Measurements from ENCODE around the gene CYGB. TPM values are rescaled to one million over a fixed set of nuclear protein-coding genes. Genes with fewer than 3 reads are reported as not detected.

Gene CYGB
- total RNA-seq, 1 donor from 2014 or later = 10.0 TPM

DNA sequence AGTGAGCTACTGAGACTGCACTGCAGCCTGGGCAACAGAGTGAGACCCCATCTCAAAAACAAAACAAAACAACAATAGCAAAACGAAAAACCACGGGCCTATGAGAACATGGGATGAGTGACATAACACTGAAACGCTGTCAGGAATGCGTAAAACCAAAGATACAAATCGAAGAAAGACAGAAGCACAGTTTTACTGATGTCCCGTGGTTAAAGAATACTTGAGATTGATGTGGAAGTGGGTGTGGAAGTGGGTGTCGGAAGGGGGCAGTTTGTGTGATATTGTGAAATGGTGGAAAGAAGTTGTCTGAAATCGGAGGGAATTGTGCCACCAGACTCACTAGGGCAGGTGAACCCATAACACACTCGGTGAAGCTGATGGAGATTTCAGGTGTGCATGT lies 38.7 kb upstream of the CYGB start:
- no peak overlapping the region for H3K4me3 Mint-ChIP-seq
- H3K36me3 Mint-ChIP-seq = no peaks in the 10 kb centered on the region
- peaks cover 5% of the 10 kb centered on the region for H3K4me1 Mint-ChIP-seq (ENCODE audit: unreplicated experiment)
- H3K9me3 Mint-ChIP-seq = no peaks in the 10 kb centered on the region
- no peaks in the 10 kb centered on the region for H3K27me3 Mint-ChIP-seq
- H3K27ac Mint-ChIP-seq = no peak overlapping the region
- DNase-seq (ENCODE audit: extremely low spot score, unreplicated experiment) = no peak
- TF ChIP-seq, protein P1, sequence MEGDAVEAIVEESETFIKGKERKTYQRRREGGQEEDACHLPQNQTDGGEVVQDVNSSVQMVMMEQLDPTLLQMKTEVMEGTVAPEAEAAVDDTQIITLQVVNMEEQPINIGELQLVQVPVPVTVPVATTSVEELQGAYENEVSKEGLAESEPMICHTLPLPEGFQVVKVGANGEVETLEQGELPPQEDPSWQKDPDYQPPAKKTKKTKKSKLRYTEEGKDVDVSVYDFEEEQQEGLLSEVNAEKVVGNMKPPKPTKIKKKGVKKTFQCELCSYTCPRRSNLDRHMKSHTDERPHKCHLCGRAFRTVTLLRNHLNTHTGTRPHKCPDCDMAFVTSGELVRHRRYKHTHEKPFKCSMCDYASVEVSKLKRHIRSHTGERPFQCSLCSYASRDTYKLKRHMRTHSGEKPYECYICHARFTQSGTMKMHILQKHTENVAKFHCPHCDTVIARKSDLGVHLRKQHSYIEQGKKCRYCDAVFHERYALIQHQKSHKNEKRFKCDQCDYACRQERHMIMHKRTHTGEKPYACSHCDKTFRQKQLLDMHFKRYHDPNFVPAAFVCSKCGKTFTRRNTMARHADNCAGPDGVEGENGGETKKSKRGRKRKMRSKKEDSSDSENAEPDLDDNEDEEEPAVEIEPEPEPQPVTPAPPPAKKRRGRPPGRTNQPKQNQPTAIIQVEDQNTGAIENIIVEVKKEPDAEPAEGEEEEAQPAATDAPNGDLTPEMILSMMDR (conservative IDR thresholded peaks at IDR 0.05) = no peak

DNA sequence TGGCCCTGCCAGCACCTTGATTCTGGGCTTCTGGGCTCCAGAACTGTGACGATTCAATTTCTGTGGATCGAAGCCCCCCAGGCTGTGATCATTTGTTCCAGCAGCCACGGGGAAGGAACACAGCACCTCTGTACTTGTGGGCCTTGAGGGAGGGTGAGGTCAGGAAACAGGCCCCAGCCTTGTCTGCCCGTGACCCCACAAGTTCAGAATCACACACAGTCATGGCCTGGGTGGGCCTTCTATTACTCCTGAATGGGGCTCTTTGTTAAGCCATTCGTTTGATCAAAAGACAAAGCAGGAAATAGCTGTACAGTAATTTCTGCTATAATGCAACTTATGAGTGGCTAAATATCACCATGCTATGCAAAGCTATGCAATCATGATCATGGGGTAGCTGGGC lies 38.1 kb upstream of the CYGB start:
- no peak overlapping the region for H3K4me3 Mint-ChIP-seq
- H3K27ac Mint-ChIP-seq = no peak overlapping the region

DNA sequence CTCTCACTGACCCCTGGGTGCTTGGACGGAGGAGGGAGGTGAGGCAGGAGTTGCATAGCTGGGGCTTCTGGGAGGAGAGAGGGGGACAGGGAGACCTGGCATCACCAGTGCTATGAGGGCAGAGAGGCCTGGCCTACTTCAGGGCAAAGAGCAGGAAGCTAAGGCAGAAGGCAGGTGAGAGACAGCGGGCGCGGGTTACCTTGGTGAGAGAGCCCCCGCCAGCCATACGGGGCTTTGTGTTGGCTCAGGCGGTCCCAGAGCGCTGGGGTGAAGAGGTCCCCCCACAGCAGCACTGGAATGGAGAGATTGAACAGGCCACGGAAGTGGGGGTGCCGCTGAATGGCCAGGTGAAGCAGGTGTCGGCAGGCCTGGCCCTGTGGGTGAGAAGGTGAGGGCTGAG lies 36.7 kb upstream of the CYGB start:
- H3K27ac Mint-ChIP-seq = no peak overlapping the region
- H3K4me1 Mint-ChIP-seq (ENCODE audit: unreplicated experiment) = peaks cover 5% of the 10 kb centered on the region
- no peaks in the 10 kb centered on the region for H3K36me3 Mint-ChIP-seq
- no peaks in the 10 kb centered on the region for H3K9me3 Mint-ChIP-seq
- H3K4me3 Mint-ChIP-seq = no peak overlapping the region
- H3K27me3 Mint-ChIP-seq = no peaks in the 10 kb centered on the region
- DNase-seq (ENCODE audit: extremely low spot score, unreplicated experiment) = no peak
- TF ChIP-seq, protein P1 (conservative IDR thresholded peaks at IDR 0.05) = no peak

More for the DNA sequence above, 38.1 kb upstream of the CYGB start:
- peaks cover 5% of the 10 kb centered on the region for H3K4me1 Mint-ChIP-seq (ENCODE audit: unreplicated experiment)
- no peak for DNase-seq (ENCODE audit: extremely low spot score, unreplicated experiment)
- no peaks in the 10 kb centered on the region for H3K9me3 Mint-ChIP-seq
- H3K27me3 Mint-ChIP-seq = no peaks in the 10 kb centered on the region
- TF ChIP-seq, protein P1 (conservative IDR thresholded peaks at IDR 0.05) = no peak
- H3K36me3 Mint-ChIP-seq = no peaks in the 10 kb centered on the region

DNA sequence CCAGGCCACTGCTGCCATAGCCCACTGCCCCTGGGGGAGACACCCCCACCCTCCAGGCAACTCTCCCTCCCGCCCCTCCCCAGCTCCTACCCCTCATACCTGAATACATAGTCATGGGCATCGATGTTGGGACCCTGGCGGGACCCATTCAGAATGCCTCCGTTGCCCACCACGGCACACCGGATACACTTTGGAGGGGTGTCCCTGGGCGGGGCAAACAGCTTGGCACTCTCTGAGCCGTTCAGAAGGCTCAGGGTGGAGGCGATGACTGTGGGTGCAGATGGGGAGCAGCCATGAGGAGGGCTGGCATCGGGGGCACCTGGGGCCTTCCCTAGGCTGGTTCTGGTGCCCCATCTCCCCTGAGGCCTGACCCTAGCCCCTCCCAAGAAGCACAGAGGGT lies 35.6 kb upstream of the CYGB start:
- Mint-ChIP-seq H3K9me3 (no peaks in the 10 kb centered on the region), H3K27me3 (no peaks in the 10 kb centered on the region), H3K4me3 (no peak overlapping the region)

DNA sequence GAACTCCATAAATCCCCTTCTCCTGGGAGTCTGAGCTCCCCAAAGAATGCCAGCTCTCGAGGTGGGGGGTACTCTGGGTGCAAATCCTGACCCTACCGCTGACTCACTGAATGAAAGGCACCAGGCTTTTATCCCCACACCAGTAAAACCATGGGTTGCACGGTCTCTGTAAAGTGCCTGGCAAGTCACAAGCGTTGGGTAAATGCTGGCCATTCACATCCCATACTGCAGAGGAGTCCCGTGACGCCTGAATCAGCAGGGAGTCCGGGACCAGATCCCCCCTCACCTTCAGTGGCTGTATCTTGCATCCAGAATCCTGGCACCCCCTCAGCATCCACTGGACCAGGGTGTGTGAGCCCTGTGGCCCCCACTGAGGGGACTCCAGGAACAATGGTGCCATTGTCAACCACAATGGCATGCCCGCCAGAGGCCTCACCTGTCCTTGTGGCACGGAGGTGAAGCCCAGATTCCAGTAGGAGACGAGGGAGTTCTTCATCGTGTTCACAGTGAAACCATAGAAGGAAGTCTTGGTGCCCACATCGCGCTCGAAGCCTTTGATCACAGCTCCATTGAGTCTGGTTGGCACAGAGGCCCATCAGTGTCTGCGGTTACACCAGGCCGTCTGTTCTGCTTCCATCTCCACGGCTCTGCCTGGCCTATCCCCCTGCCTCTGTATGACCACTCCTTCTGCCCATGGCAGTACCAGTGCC lies 34.8 kb upstream of the CYGB start:
- TF ChIP-seq, protein P1 (conservative IDR thresholded peaks at IDR 0.05) = no peak
- Mint-ChIP-seq H3K36me3 (peaks cover under 1% of the 10 kb centered on the region), H3K9me3 (no peaks in the 10 kb centered on the region), H3K27ac (no peak overlapping the region), H3K4me3 (no peak overlapping the region), H3K27me3 (no peaks in the 10 kb centered on the region), H3K4me1 (ENCODE audit: unreplicated experiment) (peaks cover 14% of the 10 kb centered on the region)
- no peak for DNase-seq (ENCODE audit: extremely low spot score, unreplicated experiment)

More for the DNA sequence above, 35.6 kb upstream of the CYGB start:
- Mint-ChIP-seq H3K36me3 (no peaks in the 10 kb centered on the region), H3K27ac (no peak overlapping the region), H3K4me1 (ENCODE audit: unreplicated experiment) (peaks cover 9% of the 10 kb centered on the region)
- TF ChIP-seq, protein P1 (conservative IDR thresholded peaks at IDR 0.05) = no peak
- no peak for DNase-seq (ENCODE audit: extremely low spot score, unreplicated experiment)

Measured in type B pancreatic cell (in vitro differentiated cells).